HG03457 (cell line): ENCODE results near the gene TMEM266.

Experiments used
- ATAC-seq: cut with Tn5 transposase; IDR thresholded peaks from one replicate; pipeline ENCODE4 v1.9.1; 2021; ENCODE audit warnings: moderate number of reproducible peaks; ENCODE audit not compliant: unreplicated experiment

TMEM266 gene

GRCh38 chr15:76234337-76234889 is 174.6 kb downstream of the TMEM266 start:
- ATAC-seq, result no peak

GRCh38 chr15:76235186-76235826 is 175.5 kb downstream of the TMEM266 start:
- ATAC-seq, result no peak

GRCh38 chr15:76236350-76236749 is 176.6 kb downstream of the TMEM266 start:
- no peak for ATAC-seq

GRCh38 chr15:76239786-76240185 is 180.0 kb downstream of the TMEM266 start:
- no peak for ATAC-seq

GRCh38 chr15:76245072-76245610 is 185.4 kb downstream of the TMEM266 start:
- no peak for ATAC-seq

- ATAC-seq, result no peak
Measured at GRCh38 chr15:76251717-76252116, 191.9 kb downstream of the TMEM266 start.

GRCh38 chr15:76252249-76252648 is 192.5 kb downstream of the TMEM266 start:
- ATAC-seq, result no peak

GRCh38 chr15:76253691-76254473 is 194.1 kb downstream of the TMEM266 start:
- ATAC-seq, result no peak
